ENCODE data around the gene BLMH. TPM values are rescaled to one million over a fixed set of nuclear protein-coding genes. Genes with fewer than 3 reads are reported as not detected.

BLMH gene
- total RNA-seq, 1 donor from 2014 or later: 36.2 TPM

DNA sequence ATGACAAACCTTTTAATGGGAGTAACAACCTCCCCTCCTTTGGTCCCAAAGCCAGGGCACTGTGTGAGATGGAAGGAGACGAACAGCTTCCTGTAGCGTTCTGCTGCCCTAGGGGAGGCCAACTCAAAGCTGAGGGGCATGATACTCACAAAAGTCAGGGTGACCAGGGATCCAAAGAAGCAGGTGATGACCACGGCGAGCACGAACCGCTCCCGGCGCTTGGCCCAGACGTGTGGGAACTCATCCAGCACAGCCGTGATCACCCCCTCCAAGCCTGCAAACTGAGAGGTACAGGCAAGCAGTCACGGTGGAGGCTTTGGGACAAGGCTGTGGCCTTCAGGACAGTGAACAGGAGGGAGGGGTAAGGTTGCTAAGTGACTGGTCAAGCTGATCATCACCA, 81.4 kb downstream of the BLMH start:
- DNase-seq (ENCODE audit: low read depth) (no peak), FAIRE-seq (no peak)
- no peak overlapping the region for H3K27ac Mint-ChIP-seq (ENCODE audit: unreplicated experiment)
- H3K4me1 ChIP-seq (ENCODE audit: insufficient read depth, low read length): no peaks in the 10 kb centered on the region
- H2AFZ ChIP-seq (ENCODE audit: low read depth, low read length): no peak overlapping the region
- H3K36me3 ChIP-seq (ENCODE audit: insufficient read depth, low read length): no peaks in the 10 kb centered on the region
- no peaks in the 10 kb centered on the region for H3K4me1 Mint-ChIP-seq (ENCODE audit: low read depth, unreplicated experiment)
- no peaks in the 10 kb centered on the region for H3K9me3 Mint-ChIP-seq (ENCODE audit: unreplicated experiment)
- peaks cover 7% of the 10 kb centered on the region for H3K36me3 Mint-ChIP-seq (ENCODE audit: low read depth, unreplicated experiment)
- no peak for TF ChIP-seq EZH2 (IDR thresholded peaks at IDR 0.05; ENCODE audit: insufficient read depth, low read length)
- no peak for TF ChIP-seq CTCF (IDR thresholded peaks at IDR 0.05; ENCODE audit: insufficient read depth, low read depth, low read length)
- no peak overlapping the region for H3K4me3 ChIP-seq (ENCODE audit: insufficient read depth, low read depth, low read length)
- no peaks in the 10 kb centered on the region for H3K9me3 ChIP-seq (ENCODE audit: insufficient read depth, low read depth, low read length)
- H3K4me3 Mint-ChIP-seq (ENCODE audit: unreplicated experiment): no peak overlapping the region
- H3K79me2 ChIP-seq (ENCODE audit: insufficient read depth, low read length): no peaks in the 10 kb centered on the region
- no peak overlapping the region for H3K9ac ChIP-seq (ENCODE audit: low read length)
- H3K27ac ChIP-seq (ENCODE audit: low read depth, low read length): no peak overlapping the region
- no peaks in the 10 kb centered on the region for H3K27me3 ChIP-seq (ENCODE audit: insufficient read depth, low read length)
- H3K4me2 ChIP-seq (ENCODE audit: low read length): no peak overlapping the region
- H4K20me1 ChIP-seq (ENCODE audit: insufficient read depth, low read length): no peaks in the 10 kb centered on the region
- H3K27me3 Mint-ChIP-seq (ENCODE audit: low read depth, unreplicated experiment): peaks cover 31% of the 10 kb centered on the region

- H3K9me3 ChIP-seq (ENCODE audit: insufficient read depth, low read depth, low read length): no peaks in the 10 kb centered on the region
- no peaks in the 10 kb centered on the region for H3K36me3 ChIP-seq (ENCODE audit: insufficient read depth, low read length)
- H3K9ac ChIP-seq (ENCODE audit: low read length): no peak overlapping the region
- no peaks in the 10 kb centered on the region for H3K79me2 ChIP-seq (ENCODE audit: insufficient read depth, low read length)
- H3K4me3 Mint-ChIP-seq (ENCODE audit: unreplicated experiment): no peak overlapping the region
- no peak for TF ChIP-seq EZH2 (IDR thresholded peaks at IDR 0.05; ENCODE audit: insufficient read depth, low read length)
- no peak for TF ChIP-seq CTCF (IDR thresholded peaks at IDR 0.05; ENCODE audit: insufficient read depth, low read depth, low read length)
- no peak for DNase-seq (ENCODE audit: low read depth)
- no peaks in the 10 kb centered on the region for H3K9me3 Mint-ChIP-seq (ENCODE audit: unreplicated experiment)
- H3K27me3 ChIP-seq (ENCODE audit: insufficient read depth, low read length): no peaks in the 10 kb centered on the region
- no peak overlapping the region for H3K27ac Mint-ChIP-seq (ENCODE audit: unreplicated experiment)
- H3K4me1 ChIP-seq (ENCODE audit: insufficient read depth, low read length): no peaks in the 10 kb centered on the region
- H3K36me3 Mint-ChIP-seq (ENCODE audit: low read depth, unreplicated experiment): peaks cover 7% of the 10 kb centered on the region
- FAIRE-seq: no peak
- no peak overlapping the region for H3K4me3 ChIP-seq (ENCODE audit: insufficient read depth, low read depth, low read length)
- no peaks in the 10 kb centered on the region for H3K4me1 Mint-ChIP-seq (ENCODE audit: low read depth, unreplicated experiment)
- H3K27me3 Mint-ChIP-seq (ENCODE audit: low read depth, unreplicated experiment): peaks cover 31% of the 10 kb centered on the region
- H4K20me1 ChIP-seq (ENCODE audit: insufficient read depth, low read length): no peaks in the 10 kb centered on the region
- H3K27ac ChIP-seq (ENCODE audit: low read depth, low read length): no peak overlapping the region
- H3K4me2 ChIP-seq (ENCODE audit: low read length): no peak overlapping the region
- H2AFZ ChIP-seq (ENCODE audit: low read depth, low read length): no peak overlapping the region
These were observed 81.8 kb downstream of the BLMH start for GRCh38 chr17:30209930-30210329.

DNA sequence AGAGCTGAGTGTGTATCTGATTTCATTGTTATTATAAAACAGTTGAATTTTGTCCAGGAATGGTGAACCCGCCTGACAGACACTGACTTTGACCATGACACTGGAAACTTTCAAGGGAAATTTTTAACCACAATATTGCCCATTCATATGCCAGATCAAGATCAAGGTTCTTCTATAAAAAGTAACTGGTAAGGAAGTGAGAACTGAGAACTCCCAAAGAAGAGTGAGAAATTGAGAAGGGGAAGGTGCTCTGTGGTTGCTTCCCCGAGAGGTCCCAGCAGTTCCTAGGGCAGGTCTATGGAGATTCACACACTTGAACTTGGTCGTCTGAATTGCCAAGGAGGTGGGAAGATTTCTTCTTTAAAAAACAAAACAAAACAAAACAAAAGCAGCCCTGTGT, 83.5 kb downstream of the BLMH start:
- H3K9me3 Mint-ChIP-seq (ENCODE audit: unreplicated experiment): no peaks in the 10 kb centered on the region
- no peak overlapping the region for H3K4me3 Mint-ChIP-seq (ENCODE audit: unreplicated experiment)
- H3K27me3 Mint-ChIP-seq (ENCODE audit: low read depth, unreplicated experiment): peaks cover 31% of the 10 kb centered on the region
- no peak overlapping the region for H3K4me2 ChIP-seq (ENCODE audit: low read length)
- TF ChIP-seq CTCF (IDR thresholded peaks at IDR 0.05; ENCODE audit: insufficient read depth, low read depth, low read length) (no peak), EZH2 (IDR thresholded peaks at IDR 0.05; ENCODE audit: insufficient read depth, low read length) (no peak)
- H3K4me1 Mint-ChIP-seq (ENCODE audit: low read depth, unreplicated experiment): no peaks in the 10 kb centered on the region
- no peak overlapping the region for H3K4me3 ChIP-seq (ENCODE audit: insufficient read depth, low read depth, low read length)
- H3K27ac ChIP-seq (ENCODE audit: low read depth, low read length): no peak overlapping the region
- no peak for DNase-seq (ENCODE audit: low read depth)
- no peaks in the 10 kb centered on the region for H3K9me3 ChIP-seq (ENCODE audit: insufficient read depth, low read depth, low read length)
- H3K4me1 ChIP-seq (ENCODE audit: insufficient read depth, low read length): no peaks in the 10 kb centered on the region
- no peak overlapping the region for H2AFZ ChIP-seq (ENCODE audit: low read depth, low read length)
- H3K9ac ChIP-seq (ENCODE audit: low read length): no peak overlapping the region
- no peak for FAIRE-seq
- peaks cover 7% of the 10 kb centered on the region for H3K36me3 Mint-ChIP-seq (ENCODE audit: low read depth, unreplicated experiment)
- peaks cover 2% of the 10 kb centered on the region for H3K27me3 ChIP-seq (ENCODE audit: insufficient read depth, low read length)
- no peak overlapping the region for H3K27ac Mint-ChIP-seq (ENCODE audit: unreplicated experiment)
- no peaks in the 10 kb centered on the region for H3K79me2 ChIP-seq (ENCODE audit: insufficient read depth, low read length)
- no peaks in the 10 kb centered on the region for H3K36me3 ChIP-seq (ENCODE audit: insufficient read depth, low read length)
- H4K20me1 ChIP-seq (ENCODE audit: insufficient read depth, low read length): no peaks in the 10 kb centered on the region

All from astrocyte (in vitro differentiated cells and primary cell).